Astrocyte of the cerebellum (primary cell): Measurements from ENCODE around the gene RNF207.

Source experiments
- DNase-seq: peaks from one replicate; pipeline ENCODE4 v3.0.0-alpha.2; 2011; ENCODE audit warnings: low read depth
- H3K4me3 ChIP-seq: 2 replicates; pipeline ENCODE4 v1.5.1; 2011; ENCODE audit warnings: mild to moderate bottlenecking, low read depth, low read length, moderate library complexity
- CTCF ChIP-seq: IDR thresholded peaks from 2 replicates; pipeline ENCODE4 v1.5.1; 2012; ENCODE audit warnings: low read length, low read depth, moderate library complexity, mild to moderate bottlenecking; ENCODE audit errors: missing control alignments
- in situ Hi-C: cut with HindIII; loops from 2 replicates; pipeline ENCODE4 v1.10.0; 2017; ENCODE audit warnings: low sequenced_read_pairs

Gene RNF207

GRCh38 chr1:6200188-6200809 is 5.6 kb upstream of the RNF207 start:
- H3K4me3 ChIP-seq, result peak overlapping the region; percentile 99
- in situ Hi-C loops, result no loop called here
- no peak for DNase-seq
- no peak for TF ChIP-seq CTCF

DNA sequence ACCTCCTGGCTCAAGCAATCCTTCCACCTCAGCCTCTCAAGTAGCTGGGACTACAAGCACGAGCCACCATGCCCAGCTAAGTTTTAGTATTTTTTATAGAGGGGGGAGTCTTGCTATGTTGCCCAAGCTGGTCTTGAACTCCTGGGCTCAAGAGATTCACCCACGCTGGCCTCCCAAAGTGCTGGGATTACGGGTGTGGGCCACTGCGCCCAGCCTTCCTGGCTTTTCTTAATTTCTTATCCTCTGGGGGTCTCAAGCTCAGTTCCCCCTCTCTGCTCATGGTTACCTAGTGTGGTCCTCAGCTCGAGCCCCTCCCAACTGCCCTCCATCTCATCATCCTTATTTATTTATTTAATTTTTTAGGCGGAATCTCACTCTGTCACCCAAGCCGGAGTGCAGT is 3.7 kb upstream of the RNF207 start:
- in situ Hi-C loops, result no loop called here
- no peak overlapping the region for H3K4me3 ChIP-seq
- no peak for TF ChIP-seq CTCF
- DNase-seq, result no peak

DNA sequence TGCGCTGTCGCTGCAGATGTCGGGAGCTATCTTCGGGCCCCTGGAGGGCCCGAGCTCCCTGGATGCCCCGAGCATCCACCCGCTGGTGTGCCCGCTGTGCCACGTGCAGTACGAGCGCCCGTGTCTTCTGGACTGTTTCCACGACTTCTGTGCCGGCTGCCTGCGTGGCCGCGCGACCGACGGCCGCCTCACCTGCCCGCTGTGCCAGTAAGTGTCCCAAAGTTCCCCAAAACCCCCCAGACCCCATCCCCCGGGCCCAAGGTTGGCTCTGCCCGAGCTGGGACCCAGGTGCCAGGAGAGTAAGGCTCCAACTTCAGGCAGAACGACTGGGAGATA is 569 bp downstream of the RNF207 start:
- TF ChIP-seq CTCF, result no peak
- H3K4me3 ChIP-seq, result peak overlapping the region; percentile 50
- DNase-seq, result no peak
- in situ Hi-C loops, result no loop called here

DNA sequence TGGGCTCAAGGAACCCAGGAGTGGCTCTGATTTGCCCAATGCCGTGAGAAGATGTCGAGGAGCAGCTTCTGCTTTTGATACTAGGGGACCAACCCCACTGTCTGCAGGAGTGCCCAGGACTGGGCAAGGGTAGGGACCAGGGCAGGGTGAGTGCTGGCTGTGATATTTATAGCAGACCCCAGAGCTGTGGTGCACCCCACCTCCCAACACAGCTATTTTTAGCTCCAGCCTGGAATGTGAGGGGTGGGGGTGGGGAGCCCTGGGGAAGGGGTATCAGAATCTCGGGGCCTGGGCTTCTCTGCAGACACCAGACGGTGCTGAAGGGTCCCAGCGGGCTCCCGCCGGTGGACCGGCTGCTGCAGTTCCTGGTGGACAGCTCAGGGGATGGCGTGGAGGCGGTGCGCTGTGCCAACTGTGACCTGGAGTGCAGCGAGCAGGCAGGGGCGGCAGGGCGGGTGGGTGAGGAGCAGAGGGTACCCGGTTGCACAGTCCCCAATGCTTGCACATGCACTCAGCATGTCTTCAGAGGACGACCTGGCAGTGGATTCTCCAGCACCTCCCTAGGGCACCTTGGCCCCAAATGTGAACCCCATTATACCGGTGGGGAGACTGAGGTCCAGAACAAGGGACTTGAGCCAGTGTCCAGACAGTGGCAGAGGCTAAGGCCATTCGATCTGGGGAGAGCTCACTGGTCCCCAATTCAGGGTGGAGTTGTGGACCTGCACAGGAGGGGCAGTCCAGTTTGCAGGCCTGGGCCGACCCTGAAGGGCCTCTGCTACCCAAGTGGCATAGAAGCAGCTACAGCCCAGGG is 1.4 kb downstream of the RNF207 start:
- no peak for TF ChIP-seq CTCF
- in situ Hi-C loops, result no loop called here
- peak overlapping the region; percentile 50 for H3K4me3 ChIP-seq
- no peak for DNase-seq

GRCh38 chr1:6207921-6208320 is 2.0 kb downstream of the RNF207 start:
- DNase-seq, result no peak
- no peak overlapping the region for H3K4me3 ChIP-seq
- no peak for TF ChIP-seq CTCF
- in situ Hi-C loops, result no loop called here

GRCh38 chr1:6208723-6209660 is 3.1 kb downstream of the RNF207 start:
- no peak for DNase-seq
- in situ Hi-C loops, result no loop called here
- H3K4me3 ChIP-seq, result peak overlapping the region; percentile 25
- TF ChIP-seq CTCF, result peak; percentile 62
